PC-3 (cell line): ENCODE measurements around the gene CHST2. TPM values are rescaled to one million over a fixed set of nuclear protein-coding genes. Genes with fewer than 3 reads are reported as not detected.

Source experiments
- ATAC-seq: fragments of 200-7000 bp; cut with Tn5 transposase; 2 replicates; pipeline ENCODE4 v1.9.1; 2020; ENCODE audit warnings: mild to moderate bottlenecking, moderate library complexity
- BruUV-seq: library from RNA; stranded (reverse); fragments of 400-500 nt; replicated peaks from 2 replicates; lab custom pipeline; 2021; lab: Mats Ljungman, UMichigan
- CTCF ChIA-PET: fragments of 300-600 bp; sonication (Branson Sonifier 250); formaldehyde crosslinking; loops from one replicate; lab custom pipeline; 2022; ENCODE audit warnings: antibody characterized with exemption; lab: Charles Lee
- POLR2A ChIA-PET: fragments of 300-600 bp; sonication (Branson Sonifier 250); formaldehyde crosslinking; loops from one replicate; lab custom pipeline; 2022; ENCODE audit warnings: antibody characterized with exemption; ENCODE audit not compliant: unreplicated experiment; lab: Charles Lee
- DNase-seq: peaks from one replicate; pipeline ENCODE4 v3.0.0-alpha.2; 2015
- H2AFZ ChIP-seq: fragments of 300-600 bp; sonication (generic); 2 replicates; pipeline ENCODE4 v1.6.0; 2016; ENCODE audit warnings: antibody characterized with exemption, low read length
- H3F3A ChIP-seq: fragments of 300-600 bp; sonication (generic); one replicate; pipeline ENCODE4 v1.6.0; 2017; ENCODE audit warnings: antibody characterized with exemption, low read length, control low read depth, mild to moderate bottlenecking; ENCODE audit not compliant: unreplicated experiment
- H3K27ac ChIP-seq: fragments of 300-600 bp; sonication (generic); 2 replicates; pipeline ENCODE4 v1.5.1; 2016; ENCODE audit warnings: mild to moderate bottlenecking, low read length
- H3K27me3 ChIP-seq: fragments of 300-600 bp; sonication (generic); 2 replicates; pipeline ENCODE4 v1.6.1; 2016; ENCODE audit warnings: low read length, mixed read lengths
- H3K36me3 ChIP-seq: fragments of 300-600 bp; sonication (generic); 2 replicates; pipeline ENCODE4 v1.6.1; 2016; ENCODE audit warnings: low read depth, mixed run types, low read length, mixed read lengths
- H3K4me1 ChIP-seq: fragments of 300-600 bp; sonication (generic); 2 replicates; pipeline ENCODE4 v1.5.1; 2016; ENCODE audit warnings: low read length; ENCODE audit not compliant: insufficient read depth
- H3K4me2 ChIP-seq: fragments of 300-600 bp; sonication (generic); 2 replicates; pipeline ENCODE4 v1.6.0; 2016; ENCODE audit warnings: low read length
- H3K4me3 ChIP-seq: fragments of 300-600 bp; sonication (generic); 2 replicates; pipeline ENCODE4 v1.5.1; 2016; ENCODE audit warnings: mild to moderate bottlenecking, low read length, mixed read lengths
- H3K79me2 ChIP-seq: fragments of 300-600 bp; sonication (generic); 2 replicates; pipeline ENCODE4 v1.6.1; 2017; ENCODE audit warnings: low read length, mixed read lengths
- H3K9ac ChIP-seq: fragments of 300-600 bp; sonication (generic); 2 replicates; pipeline ENCODE4 v1.6.0; 2016; ENCODE audit warnings: mild to moderate bottlenecking, low read length
- H3K9me2 ChIP-seq: fragments of 300-600 bp; sonication (generic); replicated peaks from 2 replicates; pipeline ENCODE4 v1.6.1; 2016; ENCODE audit warnings: mixed run types, low read length, mixed read lengths
- H3K9me3 ChIP-seq: fragments of 300-600 bp; sonication (generic); 2 replicates; pipeline ENCODE4 v1.6.1; 2016; ENCODE audit warnings: low read length, mixed read lengths
- H4K20me1 ChIP-seq: fragments of 300-600 bp; sonication (generic); 2 replicates; pipeline ENCODE4 v1.6.1; 2016; ENCODE audit warnings: low read length, mixed read lengths
- CTCF ChIP-seq: fragments of 300-600 bp; sonication (generic); conservative IDR thresholded peaks from 2 replicates; pipeline ENCODE4 v1.5.1; 2017; ENCODE audit warnings: antibody characterized with exemption, low read depth, mild to moderate bottlenecking, low read length
- EZH2 ChIP-seq: fragments of 300-600 bp; sonication (generic); IDR thresholded peaks from one replicate; pipeline ENCODE4 v1.6.1; 2017; ENCODE audit warnings: antibody characterized with exemption, mild to moderate bottlenecking, low read length; ENCODE audit not compliant: unreplicated experiment
- EZH2phosphoT487 ChIP-seq: fragments of 300-600 bp; sonication (generic); IDR thresholded peaks from 2 replicates; pipeline ENCODE4 v1.6.1; 2018; ENCODE audit warnings: mild to moderate bottlenecking, antibody characterized with exemption, low read length, borderline replicate concordance
- intact Hi-C: fragments of 100-400 bp; cut with micrococcal nuclease; formaldehyde crosslinking; loops from 2 replicates; pipeline ENCODE4 v1.9.0; 2023
- total RNA-seq: library from RNA; depleted of rRNA; stranded (reverse); fragments of >200 nt; gene quantifications from 2 replicates; pipeline ENCODE4 v1.2.3, GENCODE V29; 2014

The CHST2 gene
- total RNA-seq, 1 experiment from 2014 or later: 6.7 TPM

DNA sequence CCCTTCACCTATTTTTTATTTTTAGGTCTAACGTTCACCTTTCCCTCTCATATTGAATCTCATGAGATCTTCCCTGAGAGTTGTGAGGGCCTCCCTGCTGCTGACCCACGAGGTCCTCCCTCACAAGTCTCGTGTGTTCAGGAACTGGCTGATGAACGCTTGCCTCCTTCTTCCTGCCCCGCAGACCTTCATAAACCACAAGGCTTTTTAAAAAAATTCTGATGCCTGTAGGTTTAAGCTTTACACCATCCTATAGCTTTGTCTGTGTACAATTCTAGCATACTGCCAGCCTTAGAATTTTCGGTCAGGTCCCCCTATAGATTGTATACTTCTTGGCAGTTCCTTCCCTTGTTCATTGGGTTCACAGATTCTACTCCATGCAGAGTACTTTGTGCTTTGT lies 50.5 kb downstream of the CHST2 start:
- Histone ChIP-seq H3K9me3 (no peaks in the 10 kb centered on the region), H3K4me3 (no peak overlapping the region), H2AFZ (no peak overlapping the region), H3K9me2 (no peaks in the 10 kb centered on the region), H3F3A (no peaks in the 10 kb centered on the region), H3K4me1 (peaks cover 34% of the 10 kb centered on the region), H4K20me1 (no peaks in the 10 kb centered on the region), H3K4me2 (no peak overlapping the region), H3K27me3 (no peaks in the 10 kb centered on the region), H3K27ac (no peak overlapping the region), H3K9ac (no peak overlapping the region), H3K36me3 (no peaks in the 10 kb centered on the region), H3K79me2 (no peaks in the 10 kb centered on the region)
- no TSS peak for BruUV-seq
- CTCF ChIA-PET: no interaction called here
- ATAC-seq (no peak), DNase-seq (no peak)
- intact Hi-C loops: no loop called here
- POLR2A ChIA-PET: no interaction called here
- TF ChIP-seq CTCF (no peak), EZH2 (no peak), EZH2phosphoT487 (no peak)

DNA sequence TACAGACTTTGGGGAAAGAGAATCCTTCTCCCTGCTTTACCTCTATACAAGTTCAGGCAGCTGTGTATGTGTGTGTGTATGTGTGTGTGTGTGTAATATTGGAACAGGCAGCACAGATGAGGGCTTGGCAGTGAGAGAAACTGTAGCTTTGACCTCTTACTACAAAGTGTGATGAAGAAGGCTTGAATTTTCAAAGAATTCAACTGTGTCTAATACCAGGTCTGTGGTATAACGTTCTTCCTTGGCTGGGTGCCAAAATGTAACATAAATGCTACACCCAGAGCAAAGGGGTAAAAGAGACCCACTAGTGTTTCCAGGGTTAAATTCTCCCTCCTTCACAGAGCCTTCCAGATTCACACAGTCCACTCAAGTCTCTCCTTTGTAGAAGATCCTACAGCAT lies 51.1 kb downstream of the CHST2 start:
- Histone ChIP-seq H3K9me3 (no peaks in the 10 kb centered on the region), H3K27me3 (no peaks in the 10 kb centered on the region), H3F3A (no peaks in the 10 kb centered on the region), H3K9ac (no peak overlapping the region), H3K27ac (no peak overlapping the region), H3K4me2 (no peak overlapping the region), H3K79me2 (no peaks in the 10 kb centered on the region), H3K4me3 (no peak overlapping the region), H3K9me2 (no peaks in the 10 kb centered on the region), H3K4me1 (peaks cover 29% of the 10 kb centered on the region), H4K20me1 (no peaks in the 10 kb centered on the region), H2AFZ (no peak overlapping the region), H3K36me3 (no peaks in the 10 kb centered on the region)
- intact Hi-C loops: no loop called here
- no peak for TF ChIP-seq CTCF
- TF ChIP-seq EZH2phosphoT487: no peak
- no peak for TF ChIP-seq EZH2
- ATAC-seq: no peak
- DNase-seq: no peak
- ChIA-PET CTCF (no interaction called here), POLR2A (no interaction called here)
- no TSS peak for BruUV-seq

DNA sequence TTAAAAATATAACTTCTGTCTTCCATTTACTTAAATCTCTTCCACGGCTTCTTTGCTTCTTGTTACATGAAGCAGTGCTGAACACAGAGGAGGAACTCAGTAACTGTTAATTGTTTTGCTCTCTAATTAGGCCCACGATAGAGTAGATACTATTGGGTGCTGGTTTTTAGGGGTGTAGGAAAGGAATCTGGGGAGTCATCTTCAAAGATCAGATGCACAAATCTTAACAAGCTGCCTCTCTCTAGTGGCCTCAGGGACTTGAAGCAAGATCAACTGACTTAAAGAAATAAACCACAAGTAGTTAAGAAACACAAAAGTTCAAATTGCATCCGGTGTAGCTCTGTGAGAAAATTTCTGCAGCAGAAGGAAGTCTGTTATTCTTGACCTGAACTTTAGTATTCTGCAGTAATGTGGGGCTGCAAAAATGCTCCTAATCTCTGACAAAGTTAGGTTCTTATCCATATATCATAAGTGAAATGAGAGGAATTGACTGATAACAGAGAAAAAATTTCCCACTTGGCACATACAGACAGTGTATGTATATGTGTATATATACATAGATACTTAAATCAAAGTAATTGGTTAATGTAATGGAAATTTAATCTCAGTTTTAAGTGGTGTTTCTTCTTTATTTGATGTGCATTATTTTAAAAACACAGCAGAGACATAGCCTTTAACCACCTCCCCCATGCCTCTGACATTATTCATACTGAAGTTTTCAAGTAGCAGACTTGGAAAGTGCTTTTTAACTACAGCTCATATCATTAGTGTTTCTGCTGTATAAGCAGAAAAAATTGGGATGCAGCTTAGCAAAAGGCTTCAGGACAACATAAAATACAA lies 51.8 kb downstream of the CHST2 start:
- Histone ChIP-seq H3K4me2 (no peak overlapping the region), H2AFZ (no peak overlapping the region), H3K4me3 (no peak overlapping the region), H3K9me2 (no peaks in the 10 kb centered on the region), H3K79me2 (no peaks in the 10 kb centered on the region), H4K20me1 (no peaks in the 10 kb centered on the region), H3K27me3 (no peaks in the 10 kb centered on the region), H3K9ac (no peak overlapping the region), H3K9me3 (no peaks in the 10 kb centered on the region), H3K27ac (no peak overlapping the region), H3F3A (no peaks in the 10 kb centered on the region), H3K4me1 (peaks cover 24% of the 10 kb centered on the region), H3K36me3 (no peaks in the 10 kb centered on the region)
- no peak for TF ChIP-seq CTCF
- TF ChIP-seq EZH2phosphoT487: no peak
- TF ChIP-seq EZH2: no peak
- intact Hi-C loops: no loop called here
- CTCF ChIA-PET: no interaction called here
- DNase-seq (no peak), ATAC-seq (no peak)
- BruUV-seq: no TSS peak
- POLR2A ChIA-PET: no interaction called here
